PC-3 (cell line): ENCODE results near the gene GP2.

Experiments
- CTCF ChIP-seq: fragments of 300-600 bp; sonication (generic); conservative IDR thresholded peaks from 2 replicates; pipeline ENCODE4 v1.5.1; 2017; ENCODE audit warnings: antibody characterized with exemption, low read depth, mild to moderate bottlenecking, low read length
- EZH2 ChIP-seq: fragments of 300-600 bp; sonication (generic); IDR thresholded peaks from one replicate; pipeline ENCODE4 v1.6.1; 2017; ENCODE audit warnings: antibody characterized with exemption, mild to moderate bottlenecking, low read length; ENCODE audit not compliant: unreplicated experiment
- EZH2phosphoT487 ChIP-seq: fragments of 300-600 bp; sonication (generic); IDR thresholded peaks from 2 replicates; pipeline ENCODE4 v1.6.1; 2018; ENCODE audit warnings: mild to moderate bottlenecking, antibody characterized with exemption, low read length, borderline replicate concordance

DNA sequence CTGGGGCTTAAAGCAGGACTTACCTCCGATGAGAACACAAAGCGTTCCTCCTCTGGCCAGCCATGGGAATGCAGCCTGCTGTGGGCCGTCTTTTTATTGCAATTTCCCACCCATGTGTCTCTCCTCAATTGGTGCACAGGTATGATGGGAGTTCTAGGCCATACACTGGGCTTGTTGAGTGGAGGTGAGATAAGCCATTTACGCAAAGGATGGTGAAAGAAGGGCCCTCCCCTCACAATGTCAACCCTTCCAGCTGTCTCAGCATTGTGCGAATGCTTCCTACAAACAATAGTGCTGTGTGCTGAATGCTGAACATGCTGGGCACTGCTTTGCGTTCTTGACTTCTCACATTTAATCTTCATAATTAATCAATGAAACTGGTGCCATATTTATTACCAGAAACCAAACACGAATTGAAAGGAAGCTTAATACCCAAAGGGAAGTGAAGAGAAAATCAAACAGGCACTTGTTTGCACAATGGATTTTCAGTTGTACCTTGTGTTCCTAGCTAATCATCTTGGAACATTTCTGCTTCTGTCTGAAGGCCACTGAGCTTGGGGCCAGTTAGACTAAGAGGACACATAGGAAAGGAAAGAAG is at the start of gene GP2:
- TF ChIP-seq EZH2: no peak
- no peak for TF ChIP-seq CTCF
- no peak for TF ChIP-seq EZH2phosphoT487
